Lower leg skin (tissue), 4 donors: ENCODE measurements around the gene KIDINS220. TPM values are rescaled to one million over a fixed set of nuclear protein-coding genes. Genes with fewer than 3 reads are reported as not detected.

ENCODE experiments used
- DNase-seq, 2 donors: peaks; one replicate each; pipeline ENCODE4 v3.0.0-alpha.2; 2019; ENCODE audit warnings: low spot score in 2 of 2
- H3K4me3 ChIP-seq: fragments of 200-600 bp; sonication (generic); 2 replicates; pipeline ENCODE4 v1.5.1; 2017; ENCODE audit warnings: mild to moderate bottlenecking, low read depth; ENCODE audit not compliant: poor library complexity, severe bottlenecking
- CTCF ChIP-seq, 3 donors: fragments of 450-650 bp; IDR thresholded peaks; one replicate each; pipeline ENCODE4 v1.5.1; 2016; ENCODE audit warnings: antibody characterized with exemption in 3 of 3, mild to moderate bottlenecking in 3 of 3, moderate library complexity in 2 of 3
- POLR2A ChIP-seq, 2 donors: fragments of 450-650 bp; IDR thresholded peaks; one replicate each; pipeline ENCODE4 v1.6.1; 2016 to 2017; ENCODE audit warnings: antibody characterized with exemption in 2 of 2, mild to moderate bottlenecking in 1 of 2, moderate library complexity in 1 of 2
- WGBS, 2 donors: methylation state at CpG; one replicate each; pipeline ENCODE4 v1.1.5; 2018; 5-methylcytosine and 5-hydroxymethylcytosine counted together
- intact Hi-C: fragments of 100-400 bp; cut with DNase I; formaldehyde crosslinking; loops from one replicate; pipeline ENCODE4 v1.15.0; 2023; ENCODE audit warnings: low total_unique reads
- total RNA-seq, 4 donors: library from RNA; depleted of rRNA; stranded (reverse); fragments of >200 nt; gene quantifications; one replicate each; pipeline ENCODE4 v1.1.0, GENCODE V29; 2016

The KIDINS220 gene
- total RNA-seq, 4 donors from 2014 or later: 44.6 to 65.0 (median 51.9) TPM

GRCh38 chr2:8682719-8683667 lies 154.4 kb downstream of the KIDINS220 start:
- TF ChIP-seq CTCF (IDR thresholded peaks at IDR 0.05) (no peak), POLR2A (IDR thresholded peaks at IDR 0.05) (no peak)
- H3K4me3 ChIP-seq: peak overlapping the region; percentile 80
- DNase-seq: peak; percentile 51 to 92
- whole genome bisulfite sequencing, 2 donors: 0% methylated on average over 30 of the region's 30 CpGs
- intact Hi-C loops: loop anchor here (10.0 kb wide), 1 partner anchor 138 kb away; no protein-coding TSS in a partner anchor

DNA sequence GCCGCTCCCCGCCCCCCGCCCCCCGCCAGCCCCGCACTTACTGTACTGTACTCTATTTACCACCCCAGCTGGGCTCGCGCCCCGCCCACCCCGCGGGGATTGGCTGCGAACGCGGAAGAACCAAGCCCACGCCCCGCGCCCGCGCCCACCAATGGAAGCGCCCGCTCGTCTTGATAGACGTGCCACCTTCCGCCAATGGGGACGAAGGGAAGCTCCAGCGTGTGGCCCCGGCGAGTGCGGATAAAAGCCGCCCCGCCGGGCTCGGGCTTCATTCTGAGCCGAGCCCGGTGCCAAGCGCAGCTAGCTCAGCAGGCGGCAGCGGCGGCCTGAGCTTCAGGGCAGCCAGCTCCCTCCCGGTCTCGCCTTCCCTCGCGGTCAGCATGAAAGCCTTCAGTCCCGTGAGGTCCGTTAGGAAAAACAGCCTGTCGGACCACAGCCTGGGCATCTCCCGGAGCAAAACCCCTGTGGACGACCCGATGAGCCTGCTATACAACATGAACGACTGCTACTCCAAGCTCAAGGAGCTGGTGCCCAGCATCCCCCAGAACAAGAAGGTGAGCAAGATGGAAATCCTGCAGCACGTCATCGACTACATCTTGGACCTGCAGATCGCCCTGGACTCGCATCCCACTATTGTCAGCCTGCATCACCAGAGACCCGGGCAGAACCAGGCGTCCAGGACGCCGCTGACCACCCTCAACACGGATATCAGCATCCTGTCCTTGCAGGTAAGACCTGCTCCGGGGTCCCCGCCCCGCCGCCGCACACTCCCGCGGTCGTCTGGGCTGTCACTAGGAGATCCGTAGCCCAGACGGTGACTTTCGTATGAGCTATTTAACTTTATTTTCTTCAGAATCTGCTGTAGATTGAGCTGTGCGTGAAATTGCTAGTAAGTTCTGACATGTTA lies 155.4 kb downstream of the KIDINS220 start, which contains the start of gene ID2:
Gene ID2 (plus strand): TSS at position 271 of the 907 bp plus-strand sequence. CDS start 110 bp downstream, at position 381.
- TF ChIP-seq CTCF (IDR thresholded peaks at IDR 0.05) (peak in 1 of 3 donors; percentile 12), POLR2A (IDR thresholded peaks at IDR 0.05) (peak in 1 of 2 donors; percentile 97)
- peak within 1 kb of the TSS; percentile 80 for H3K4me3 ChIP-seq
- intact Hi-C loops: loop anchor here (10.0 kb wide), 1 partner anchor 137 kb away; no protein-coding TSS in a partner anchor
- peak; percentile 99 to 100 for DNase-seq
- 1% methylated on average over 26 to 35 of the region's 70 CpGs for WGBS, 2 donors

DNA sequence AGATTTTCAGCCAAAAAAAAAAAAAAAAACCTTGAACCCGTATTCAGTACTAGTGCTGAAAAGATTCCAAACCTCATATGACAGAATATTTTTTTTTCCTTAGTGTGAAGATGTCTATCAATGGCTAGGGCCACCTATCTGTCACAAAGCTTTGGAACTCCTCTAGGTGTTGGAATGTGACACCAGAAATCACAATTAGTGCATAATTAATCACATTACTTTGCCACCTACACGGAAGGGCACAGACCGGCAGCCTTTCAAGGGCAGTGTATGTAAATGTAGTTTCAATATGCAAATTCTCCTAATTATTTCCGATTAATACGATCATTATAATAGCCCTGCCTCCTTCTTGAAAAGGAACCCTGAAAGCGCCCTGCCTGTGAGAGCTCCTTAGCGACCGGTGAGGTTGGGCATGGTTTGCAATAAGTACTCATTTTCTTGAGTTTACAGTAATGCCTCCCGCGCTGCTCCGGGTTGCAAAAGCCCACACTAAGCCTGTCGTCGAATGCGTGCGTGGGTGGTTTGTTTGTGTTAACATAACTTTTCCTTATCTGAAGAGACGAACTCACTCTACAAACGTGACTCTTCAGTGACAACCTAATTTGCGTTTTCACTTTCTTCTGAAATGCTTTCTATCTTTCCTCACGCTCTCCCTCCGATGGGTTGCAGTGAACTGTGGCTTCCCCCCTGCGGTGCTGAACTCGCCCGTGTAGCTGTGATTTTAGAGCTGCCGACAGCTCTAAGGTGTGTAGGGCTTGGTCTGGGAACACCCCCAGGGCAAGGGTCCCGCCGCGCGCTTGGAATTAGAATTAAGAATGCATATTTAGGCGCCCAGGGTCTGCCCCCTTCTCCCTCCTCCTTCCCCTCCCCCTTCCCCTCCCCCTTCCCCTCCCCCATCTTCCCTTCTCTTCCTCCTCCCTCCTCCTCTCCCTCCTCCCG lies 156.3 kb downstream of the KIDINS220 start:
- TF ChIP-seq CTCF (IDR thresholded peaks at IDR 0.05): no peak
- no peak for TF ChIP-seq POLR2A (IDR thresholded peaks at IDR 0.05)
- H3K4me3 ChIP-seq: peak overlapping the region; percentile 26
- intact Hi-C loops: loop anchor here (10.0 kb wide), 1 partner anchor 136 kb away; no protein-coding TSS in a partner anchor
- peak; percentile 62 to 92 for DNase-seq
- WGBS, 2 donors: 2% methylated on average over 30 of the region's 30 CpGs

DNA sequence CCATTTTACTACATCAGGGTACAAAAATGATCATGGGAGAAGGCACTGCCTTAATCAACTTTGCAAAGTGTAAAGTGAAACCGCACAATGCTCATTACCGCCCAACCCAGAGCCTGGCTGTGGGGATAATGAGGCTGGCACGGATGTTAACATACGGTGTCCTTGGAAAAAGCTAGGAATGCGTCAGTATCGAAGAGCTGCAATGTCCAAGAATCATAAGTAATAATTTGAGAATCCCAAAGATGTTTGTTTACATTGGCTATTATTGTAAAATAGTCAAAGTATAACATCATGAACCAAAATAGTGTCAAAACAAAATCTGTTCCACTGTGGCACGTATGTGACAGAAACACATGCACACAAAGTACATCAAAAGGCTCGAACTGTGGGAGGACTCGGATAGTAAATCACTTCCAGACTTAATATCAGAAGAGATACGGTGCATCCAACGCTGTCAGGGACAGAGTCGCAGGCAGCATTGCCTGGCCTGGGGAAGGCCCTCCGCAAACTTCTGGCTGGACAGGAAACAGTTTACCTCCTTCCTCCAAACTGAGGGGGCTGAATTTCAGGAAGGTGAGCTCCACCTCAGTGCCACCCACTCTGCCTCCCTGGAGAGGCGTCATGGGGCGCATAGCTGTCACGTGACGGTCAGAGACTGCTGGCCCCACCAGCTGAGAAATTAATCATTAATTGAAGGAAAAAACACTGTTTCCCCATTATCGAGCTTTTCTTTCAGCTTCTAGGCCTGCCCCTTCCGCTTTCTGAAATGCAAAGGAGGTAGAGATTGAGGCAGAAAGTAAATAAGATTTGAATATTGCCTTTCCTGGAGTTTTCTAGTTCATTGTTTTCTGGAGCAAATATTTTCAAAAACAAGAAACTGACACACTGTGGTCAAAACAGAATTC lies 157.3 kb downstream of the KIDINS220 start:
- intact Hi-C loops: loop anchor here (5.0 to 10.0 kb wide), 2 partner anchors 135 to 1072 kb away; no protein-coding TSS in a partner anchor
- H3K4me3 ChIP-seq: no peak overlapping the region
- peak; percentile 38 to 87 for DNase-seq
- WGBS, 2 donors: 17 to 19% methylated on average over 19 of the region's 19 CpGs
- no peak for TF ChIP-seq POLR2A (IDR thresholded peaks at IDR 0.05)
- no peak for TF ChIP-seq CTCF (IDR thresholded peaks at IDR 0.05)
